Femur (tissue), 1 donor: ENCODE results near the gene SUFU.
A peak's percentile ranks its signal among the peaks of the same experiment; 100 is the strongest.

Experiments
- DNase-seq: peaks from one replicate; pipeline ENCODE4 v3.0.0-alpha.2; 2017

Gene SUFU

GRCh38 chr10:102484021-102484420, 19.8 kb upstream of the SUFU start:
- no peak for DNase-seq

- DNase-seq, result peak; percentile 53
Observed at GRCh38 chr10:102485093-102485784, 18.5 kb upstream of the SUFU start.

- DNase-seq, result no peak
Observed at GRCh38 chr10:102491136-102491535, 12.6 kb upstream of the SUFU start.

GRCh38 chr10:102492344-102492939, 11.3 kb upstream of the SUFU start:
- DNase-seq, result no peak

- DNase-seq, result no peak
Observed at GRCh38 chr10:102492983-102493382, 10.8 kb upstream of the SUFU start.

GRCh38 chr10:102493771-102494170, 10.0 kb upstream of the SUFU start:
- DNase-seq, result no peak

- DNase-seq, result no peak
Observed at GRCh38 chr10:102497545-102497944, 6.2 kb upstream of the SUFU start.

- no peak for DNase-seq
Observed at GRCh38 chr10:102499356-102499755, 4.4 kb upstream of the SUFU start.

GRCh38 chr10:102500686-102501085, 3.1 kb upstream of the SUFU start:
- DNase-seq, result peak; percentile 20

GRCh38 chr10:102501201-102502028, 2.4 kb upstream of the SUFU start:
- DNase-seq, result no peak

GRCh38 chr10:102502029-102502336, 1.8 kb upstream of the SUFU start:
- peak; percentile 100 for DNase-seq

GRCh38 chr10:102502337-102503151, 1.2 kb upstream of the SUFU start, which contains the start of gene ACTR1A:
Gene ACTR1A, minus strand, starts transcription at chr10:102502712. Its CDS starts 65 bp downstream, at chr10:102502647.
- peak; percentile 98 for DNase-seq

GRCh38 chr10:102504179-102504975, 605 bp downstream of the SUFU start:
- peak; percentile 64 for DNase-seq

- peak; percentile 20 for DNase-seq
Observed at GRCh38 chr10:102504976-102505300, 1.2 kb downstream of the SUFU start.

GRCh38 chr10:102505462-102506115, 1.8 kb downstream of the SUFU start:
- DNase-seq, result peak; percentile 36

GRCh38 chr10:102507521-102507920, 3.7 kb downstream of the SUFU start:
- no peak for DNase-seq

GRCh38 chr10:102508506-102508905, 4.7 kb downstream of the SUFU start:
- no peak for DNase-seq

- no peak for DNase-seq
Observed at GRCh38 chr10:102509387-102509786, 5.6 kb downstream of the SUFU start.

- peak; percentile 53 for DNase-seq
Observed at GRCh38 chr10:102511583-102512274, 8.0 kb downstream of the SUFU start.

GRCh38 chr10:102514487-102515311, 10.9 kb downstream of the SUFU start:
- no peak for DNase-seq
